Measurements from ENCODE around the gene ZNF205. TPM values are rescaled to one million over a fixed set of nuclear protein-coding genes. Genes with fewer than 3 reads are reported as not detected.

Gene ZNF205
- total RNA-seq, 1 experiment from 2014 or later = not detected

GRCh38 chr16:3144321-3144983 is 32.1 kb downstream of the ZNF205 start:
- Histone ChIP-seq H2AFZ (ENCODE audit: low read length) (no peak overlapping the region), H3K27ac (ENCODE audit: low read length) (no peak overlapping the region), H3K4me3 (ENCODE audit: low read length) (no peak overlapping the region), H3K27me3 (ENCODE audit: low read length) (no peaks in the 10 kb centered on the region), H4K20me1 (ENCODE audit: insufficient read depth, low read depth, low read length) (peaks cover 7% of the 10 kb centered on the region; the same call in 1 of the 2 replicates), H3K4me2 (ENCODE audit: low read depth, low read length, poor library complexity, severe bottlenecking) (no peak overlapping the region), H3K9ac (ENCODE audit: low read length) (no peak overlapping the region), H3K36me3 (ENCODE audit: insufficient read depth, low read length) (no peaks in the 10 kb centered on the region), H3K4me1 (ENCODE audit: low read length) (peaks cover 6% of the 10 kb centered on the region), H3K9me3 (ENCODE audit: low read length) (no peaks in the 10 kb centered on the region), H3K9me2 (replicated peaks; ENCODE audit: insufficient read depth, low read length) (no peaks in the 10 kb centered on the region), H3K79me2 (ENCODE audit: low read length) (no peaks in the 10 kb centered on the region)
- no peak for DNase-seq

- no peak overlapping the region for H3K9ac ChIP-seq (ENCODE audit: low read length)
- no peak overlapping the region for H2AFZ ChIP-seq (ENCODE audit: low read length)
- H4K20me1 ChIP-seq (ENCODE audit: insufficient read depth, low read depth, low read length) = peaks cover 7% of the 10 kb centered on the region; the same call in 1 of the 2 replicates
- no peak overlapping the region for H3K27ac ChIP-seq (ENCODE audit: low read length)
- no peaks in the 10 kb centered on the region for H3K79me2 ChIP-seq (ENCODE audit: low read length)
- no peaks in the 10 kb centered on the region for H3K9me3 ChIP-seq (ENCODE audit: low read length)
- no peaks in the 10 kb centered on the region for H3K36me3 ChIP-seq (ENCODE audit: insufficient read depth, low read length)
- H3K4me1 ChIP-seq (ENCODE audit: low read length) = peaks cover 8% of the 10 kb centered on the region
- peak; percentile 39 for DNase-seq
- H3K4me3 ChIP-seq (ENCODE audit: low read length) = no peak overlapping the region
- no peaks in the 10 kb centered on the region for H3K27me3 ChIP-seq (ENCODE audit: low read length)
- H3K9me2 ChIP-seq (replicated peaks; ENCODE audit: insufficient read depth, low read length) = no peaks in the 10 kb centered on the region
- H3K4me2 ChIP-seq (ENCODE audit: low read depth, low read length, poor library complexity, severe bottlenecking) = no peak overlapping the region
Observed at GRCh38 chr16:3145151-3145550, 32.8 kb downstream of the ZNF205 start.

GRCh38 chr16:3145660-3146059 is 33.3 kb downstream of the ZNF205 start:
- Histone ChIP-seq H3K9ac (ENCODE audit: low read length) (no peak overlapping the region), H3K4me1 (ENCODE audit: low read length) (peaks cover 9% of the 10 kb centered on the region), H3K4me2 (ENCODE audit: low read depth, low read length, poor library complexity, severe bottlenecking) (no peak overlapping the region), H3K27ac (ENCODE audit: low read length) (no peak overlapping the region), H3K79me2 (ENCODE audit: low read length) (no peaks in the 10 kb centered on the region), H3K27me3 (ENCODE audit: low read length) (no peaks in the 10 kb centered on the region), H3K9me2 (replicated peaks; ENCODE audit: insufficient read depth, low read length) (no peaks in the 10 kb centered on the region), H3K9me3 (ENCODE audit: low read length) (no peaks in the 10 kb centered on the region), H2AFZ (ENCODE audit: low read length) (no peak overlapping the region), H3K4me3 (ENCODE audit: low read length) (no peak overlapping the region), H4K20me1 (ENCODE audit: insufficient read depth, low read depth, low read length) (peaks cover 7% of the 10 kb centered on the region; the same call in 1 of the 2 replicates), H3K36me3 (ENCODE audit: insufficient read depth, low read length) (no peaks in the 10 kb centered on the region)
- DNase-seq = no peak

GRCh38 chr16:3147046-3147756 is 34.8 kb downstream of the ZNF205 start:
- Histone ChIP-seq H3K9ac (ENCODE audit: low read length) (no peak overlapping the region), H3K27me3 (ENCODE audit: low read length) (no peaks in the 10 kb centered on the region), H3K4me1 (ENCODE audit: low read length) (peaks cover 21% of the 10 kb centered on the region), H3K9me2 (replicated peaks; ENCODE audit: insufficient read depth, low read length) (no peaks in the 10 kb centered on the region), H3K9me3 (ENCODE audit: low read length) (no peaks in the 10 kb centered on the region), H3K4me2 (ENCODE audit: low read depth, low read length, poor library complexity, severe bottlenecking) (no peak overlapping the region), H3K36me3 (ENCODE audit: insufficient read depth, low read length) (no peaks in the 10 kb centered on the region), H3K79me2 (ENCODE audit: low read length) (no peaks in the 10 kb centered on the region), H2AFZ (ENCODE audit: low read length) (no peak overlapping the region), H4K20me1 (ENCODE audit: insufficient read depth, low read depth, low read length) (peaks cover 7% of the 10 kb centered on the region; the same call in 1 of the 2 replicates), H3K4me3 (ENCODE audit: low read length) (no peak overlapping the region), H3K27ac (ENCODE audit: low read length) (no peak overlapping the region)
- peak; percentile 38 for DNase-seq

GRCh38 chr16:3147757-3148104 is 35.3 kb downstream of the ZNF205 start:
- Histone ChIP-seq H3K4me3 (ENCODE audit: low read length) (no peak overlapping the region), H3K36me3 (ENCODE audit: insufficient read depth, low read length) (no peaks in the 10 kb centered on the region), H3K27ac (ENCODE audit: low read length) (no peak overlapping the region), H3K4me1 (ENCODE audit: low read length) (peaks cover 25% of the 10 kb centered on the region), H2AFZ (ENCODE audit: low read length) (no peak overlapping the region), H4K20me1 (ENCODE audit: insufficient read depth, low read depth, low read length) (peaks cover 7% of the 10 kb centered on the region; the same call in 1 of the 2 replicates), H3K27me3 (ENCODE audit: low read length) (no peaks in the 10 kb centered on the region), H3K4me2 (ENCODE audit: low read depth, low read length, poor library complexity, severe bottlenecking) (no peak overlapping the region), H3K79me2 (ENCODE audit: low read length) (no peaks in the 10 kb centered on the region), H3K9ac (ENCODE audit: low read length) (no peak overlapping the region), H3K9me3 (ENCODE audit: low read length) (no peaks in the 10 kb centered on the region), H3K9me2 (replicated peaks; ENCODE audit: insufficient read depth, low read length) (no peaks in the 10 kb centered on the region)
- no peak for DNase-seq

GRCh38 chr16:3148256-3149192 is 36.1 kb downstream of the ZNF205 start:
- H3K36me3 ChIP-seq (ENCODE audit: insufficient read depth, low read length) = no peaks in the 10 kb centered on the region
- H3K79me2 ChIP-seq (ENCODE audit: low read length) = no peaks in the 10 kb centered on the region
- H3K4me3 ChIP-seq (ENCODE audit: low read length) = no peak overlapping the region; the same call in 1 of the 2 replicates
- H2AFZ ChIP-seq (ENCODE audit: low read length) = no peak overlapping the region
- no peak overlapping the region for H3K9ac ChIP-seq (ENCODE audit: low read length)
- no peaks in the 10 kb centered on the region for H3K27me3 ChIP-seq (ENCODE audit: low read length)
- peak overlapping the region; percentile 96 for H3K4me2 ChIP-seq (ENCODE audit: low read depth, low read length, poor library complexity, severe bottlenecking)
- peaks cover 25% of the 10 kb centered on the region for H3K4me1 ChIP-seq (ENCODE audit: low read length)
- H3K9me2 ChIP-seq (replicated peaks; ENCODE audit: insufficient read depth, low read length) = no peaks in the 10 kb centered on the region
- peaks cover 7% of the 10 kb centered on the region; the same call in 1 of the 2 replicates for H4K20me1 ChIP-seq (ENCODE audit: insufficient read depth, low read depth, low read length)
- no peak overlapping the region for H3K27ac ChIP-seq (ENCODE audit: low read length)
- peak; percentile 40 for DNase-seq
- no peaks in the 10 kb centered on the region for H3K9me3 ChIP-seq (ENCODE audit: low read length)

GRCh38 chr16:3149193-3149530 is 36.8 kb downstream of the ZNF205 start:
- peak overlapping the region; percentile 96 for H3K4me2 ChIP-seq (ENCODE audit: low read depth, low read length, poor library complexity, severe bottlenecking)
- no peak overlapping the region for H3K27ac ChIP-seq (ENCODE audit: low read length)
- peak overlapping the region; percentile 79 for H3K4me3 ChIP-seq (ENCODE audit: low read length)

More at GRCh38 chr16:3149193-3149530, 36.8 kb downstream of the ZNF205 start:
- no peak overlapping the region for H2AFZ ChIP-seq (ENCODE audit: low read length)
- H3K27me3 ChIP-seq (ENCODE audit: low read length) = no peaks in the 10 kb centered on the region
- no peaks in the 10 kb centered on the region for H3K36me3 ChIP-seq (ENCODE audit: insufficient read depth, low read length)
- H3K79me2 ChIP-seq (ENCODE audit: low read length) = no peaks in the 10 kb centered on the region
- peak overlapping the region; percentile 92 for H3K9ac ChIP-seq (ENCODE audit: low read length)
- no peaks in the 10 kb centered on the region for H3K9me2 ChIP-seq (replicated peaks; ENCODE audit: insufficient read depth, low read length)
- H4K20me1 ChIP-seq (ENCODE audit: insufficient read depth, low read depth, low read length) = peaks cover 7% of the 10 kb centered on the region; the same call in 1 of the 2 replicates
- H3K4me1 ChIP-seq (ENCODE audit: low read length) = peaks cover 25% of the 10 kb centered on the region
- peak; percentile 44 for DNase-seq
- no peaks in the 10 kb centered on the region for H3K9me3 ChIP-seq (ENCODE audit: low read length)

Data from Karpas-422 (cell line).